Right kidney (tissue), 9 donors: ENCODE data around the gene CYP1A2.
"Not testable (repeated sequence)": the region's sequence is repeated elsewhere in the genome, so short reads cannot be mapped to it uniquely, and the experiment has no call there.

Experiments used
- DNase-seq: peaks from one replicate; pipeline ENCODE4 v3.0.0-alpha.2; 2016
- long read RNA-seq, 8 donors: transcript quantifications; one replicate each; lab custom pipeline, GENCODE V29; 2026

Gene CYP1A2
- long read RNA-seq, donor 1, result 0 reads
- long read RNA-seq, donor 2, result 0 reads
- long read RNA-seq, donor 3, result 0 reads
- long read RNA-seq, donor 4, result 0 reads
- long read RNA-seq, donor 5, result 0 reads
- long read RNA-seq, donor 6, result 0 reads
- long read RNA-seq, donor 7, result 0 reads
- long read RNA-seq, donor 8, result 0 reads

GRCh38 chr15:74748322-74748946 is at the start of gene CYP1A2:
TSS of gene CYP1A2 (plus strand) at chr15:74748845. CDS start at chr15:74749739, 894 bp downstream.
- DNase-seq, result no peak

GRCh38 chr15:74709011-74709410 is 39.6 kb upstream of the CYP1A2 start:
- DNase-seq, result no peak

- no peak for DNase-seq
Observed at GRCh38 chr15:74709892-74710291, 38.8 kb upstream of the CYP1A2 start.

GRCh38 chr15:74710319-74711094 is 38.1 kb upstream of the CYP1A2 start:
- DNase-seq, result no peak

- DNase-seq, result no peak
Observed at GRCh38 chr15:74712311-74712710, 36.3 kb upstream of the CYP1A2 start.

- no peak for DNase-seq
Observed at GRCh38 chr15:74716651-74717050, 32.0 kb upstream of the CYP1A2 start.

- DNase-seq, result no peak
Observed at GRCh38 chr15:74722591-74722990, 26.1 kb upstream of the CYP1A2 start.

- DNase-seq, result no peak
Observed at GRCh38 chr15:74723187-74723586, 25.5 kb upstream of the CYP1A2 start.

GRCh38 chr15:74723754-74724334 is 24.8 kb upstream of the CYP1A2 start:
- DNase-seq, result peak; percentile 33

GRCh38 chr15:74724570-74725224 is 23.9 kb upstream of the CYP1A2 start:
- DNase-seq, result no peak

GRCh38 chr15:74725225-74725774 is 23.3 kb upstream of the CYP1A2 start, which contains the start of gene CYP1A1:
TSS of gene CYP1A1 (minus strand) at chr15:74725528. CDS start at chr15:74723097, 2,431 bp downstream.
- peak; percentile 10 for DNase-seq

- peak; percentile 35 for DNase-seq
Observed at GRCh38 chr15:74725845-74726773, 22.5 kb upstream of the CYP1A2 start.

GRCh38 chr15:74726774-74727164 is 21.9 kb upstream of the CYP1A2 start:
- DNase-seq, result peak; percentile 1

GRCh38 chr15:74727727-74728126 is 20.9 kb upstream of the CYP1A2 start:
- no peak for DNase-seq

GRCh38 chr15:74728699-74729098 is 19.9 kb upstream of the CYP1A2 start:
- DNase-seq, result not testable (repeated sequence)

- not testable (repeated sequence) for DNase-seq
Observed at GRCh38 chr15:74729372-74729771, 19.3 kb upstream of the CYP1A2 start.

GRCh38 chr15:74730619-74731316 is 17.9 kb upstream of the CYP1A2 start:
- no peak for DNase-seq

GRCh38 chr15:74732846-74733245 is 15.8 kb upstream of the CYP1A2 start:
- DNase-seq, result no peak

GRCh38 chr15:74733269-74733668 is 15.4 kb upstream of the CYP1A2 start:
- DNase-seq, result no peak

GRCh38 chr15:74735305-74735704 is 13.3 kb upstream of the CYP1A2 start:
- no peak for DNase-seq
